NCI-H2171 (cell line): ENCODE results near the gene PSEN1.
A peak's percentile ranks its signal among the peaks of the same experiment; 100 is the strongest.

Experiments used
- DNase-seq: peaks from one replicate; lab custom pipeline; 2025; lab: John Stamatoyannopoulos, UW

Gene PSEN1

DNA sequence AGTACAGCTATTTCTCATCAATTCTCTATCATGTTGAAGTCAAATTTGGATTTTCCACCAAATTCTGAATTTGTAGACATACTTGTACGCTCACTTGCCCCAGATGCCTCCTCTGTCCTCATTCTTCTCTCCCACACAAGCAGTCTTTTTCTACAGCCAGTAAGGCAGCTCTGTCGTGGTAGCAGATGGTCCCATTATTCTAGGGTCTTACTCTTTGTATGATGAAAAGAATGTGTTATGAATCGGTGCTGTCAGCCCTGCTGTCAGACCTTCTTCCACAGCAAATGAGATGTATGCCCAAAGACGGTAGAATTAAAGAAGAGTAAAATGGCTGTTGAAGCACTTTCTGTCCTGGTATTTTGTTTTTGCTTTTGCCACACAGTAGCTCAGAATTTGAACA, 83.8 kb downstream of the PSEN1 start:
- no peak for DNase-seq

DNA sequence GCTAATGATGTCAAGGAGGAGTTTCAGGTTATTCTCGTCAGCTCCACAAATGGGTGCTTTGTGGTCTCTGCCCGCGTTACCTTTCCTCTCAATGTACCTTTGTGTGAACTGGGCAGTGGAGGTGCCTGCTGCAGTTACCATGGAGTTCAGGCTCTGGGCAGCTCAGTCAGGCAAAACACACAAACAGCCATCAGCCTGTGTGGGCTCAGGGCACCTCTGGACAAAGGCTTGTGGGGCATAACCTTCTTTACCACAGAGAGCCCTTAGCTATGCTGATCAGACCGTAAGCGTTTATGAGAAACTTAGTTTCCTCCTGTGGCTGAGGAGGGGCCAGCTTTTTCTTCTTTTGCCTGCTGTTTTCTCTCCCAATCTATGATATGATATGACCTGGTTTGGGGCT, 84.3 kb downstream of the PSEN1 start:
- no peak for DNase-seq

DNA sequence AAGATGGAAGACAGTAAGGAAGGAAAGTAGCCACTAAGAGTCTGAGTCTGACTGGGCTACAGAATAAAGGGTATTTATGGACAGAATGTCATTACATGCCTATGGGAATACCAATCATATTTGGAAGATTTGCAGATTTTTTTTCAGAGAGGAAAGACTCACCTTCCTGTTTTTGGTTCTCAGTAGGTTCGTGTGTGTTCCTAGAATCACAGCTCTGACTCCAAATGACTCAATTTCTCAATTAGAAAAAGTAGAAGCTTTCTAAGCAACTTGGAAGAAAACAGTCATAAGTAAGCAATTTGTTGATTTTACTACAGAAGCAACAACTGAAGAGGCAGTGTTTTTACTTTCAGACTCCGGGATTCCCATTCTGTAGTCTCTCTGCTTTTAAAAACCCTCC, 85.6 kb downstream of the PSEN1 start:
- DNase-seq: no peak

DNA sequence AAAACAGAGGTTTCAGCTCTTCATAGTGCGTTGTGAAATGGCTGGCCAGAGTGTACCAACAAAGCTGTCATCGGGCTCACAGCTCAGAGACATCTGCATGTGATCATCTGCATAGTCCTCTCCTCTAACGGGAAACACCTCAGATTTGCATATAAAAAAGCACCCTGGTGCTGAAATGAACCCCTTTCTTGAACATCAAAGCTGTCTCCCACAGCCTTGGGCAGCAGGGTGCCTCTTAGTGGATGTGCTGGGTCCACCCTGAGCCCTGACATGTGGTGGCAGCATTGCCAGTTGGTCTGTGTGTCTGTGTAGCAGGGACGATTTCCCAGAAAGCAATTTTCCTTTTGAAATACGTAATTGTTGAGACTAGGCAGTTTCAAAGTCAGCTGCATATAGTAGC, 86.7 kb downstream of the PSEN1 start:
- DNase-seq: no peak

DNA sequence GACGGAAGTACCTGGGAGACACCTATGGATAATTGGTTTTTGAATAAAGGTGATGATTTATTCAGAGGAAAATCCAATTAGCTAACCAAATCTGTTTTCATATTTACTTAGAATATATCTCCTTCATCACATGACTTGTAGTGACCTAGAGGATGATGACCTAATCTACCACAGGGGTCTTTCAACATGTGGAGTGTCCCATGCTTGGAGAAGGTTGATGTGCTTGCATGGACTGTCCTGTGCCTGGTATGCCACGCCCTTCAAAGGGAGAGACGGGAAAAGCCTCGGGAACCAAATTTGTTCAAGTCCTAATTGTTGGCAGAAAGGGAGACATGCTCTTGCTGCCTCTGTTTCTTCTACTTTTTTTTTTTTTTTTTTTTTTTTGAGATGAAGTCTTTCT, 89.2 kb downstream of the PSEN1 start:
- no peak for DNase-seq

DNA sequence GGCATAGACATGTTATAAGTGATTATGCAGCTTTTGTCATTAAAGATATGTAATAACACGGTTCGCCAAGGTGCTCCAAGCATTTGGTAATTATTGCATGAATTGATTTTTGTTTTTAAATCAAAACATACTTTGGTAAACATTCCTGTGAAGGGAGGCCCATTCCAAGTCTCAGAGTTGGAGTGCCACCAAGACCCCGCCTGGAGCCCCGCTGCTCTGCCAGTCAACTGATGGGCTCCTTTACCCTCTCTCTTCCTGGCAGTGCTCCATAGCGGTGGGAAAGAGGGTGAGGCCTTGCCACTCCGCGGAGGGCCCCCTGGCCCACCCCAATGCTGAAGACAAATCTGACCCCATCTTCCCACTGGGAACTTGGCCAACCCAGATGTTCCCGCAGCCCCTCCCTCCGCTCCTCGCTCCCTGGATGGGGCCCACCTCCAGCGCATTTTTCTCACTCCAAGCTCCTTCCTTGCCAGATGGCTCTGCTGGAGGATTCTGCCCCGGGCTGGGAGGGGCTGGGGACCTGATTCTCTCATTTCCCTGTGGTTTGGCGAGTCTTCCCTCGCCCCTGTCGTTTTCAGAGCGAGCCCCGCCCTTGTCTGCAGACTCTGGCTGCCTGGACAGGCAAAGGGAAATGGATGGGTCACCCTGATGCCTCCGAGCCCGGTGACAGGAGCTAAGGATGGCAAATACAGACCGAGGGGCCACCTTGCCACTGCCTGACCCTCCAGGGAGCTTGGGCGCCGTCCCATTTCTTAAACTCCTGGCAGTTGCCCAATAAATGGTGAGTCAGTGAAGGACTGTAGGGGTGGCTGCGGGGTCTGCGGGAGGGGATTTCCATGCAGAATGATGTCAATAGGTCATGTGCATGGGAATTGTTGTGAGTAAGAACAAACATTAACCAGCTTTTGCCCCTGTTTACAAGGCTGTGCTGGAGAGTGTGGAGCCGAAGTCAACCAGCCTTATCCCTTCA, 91.8 kb downstream of the PSEN1 start:
- DNase-seq: peak; percentile 93

DNA sequence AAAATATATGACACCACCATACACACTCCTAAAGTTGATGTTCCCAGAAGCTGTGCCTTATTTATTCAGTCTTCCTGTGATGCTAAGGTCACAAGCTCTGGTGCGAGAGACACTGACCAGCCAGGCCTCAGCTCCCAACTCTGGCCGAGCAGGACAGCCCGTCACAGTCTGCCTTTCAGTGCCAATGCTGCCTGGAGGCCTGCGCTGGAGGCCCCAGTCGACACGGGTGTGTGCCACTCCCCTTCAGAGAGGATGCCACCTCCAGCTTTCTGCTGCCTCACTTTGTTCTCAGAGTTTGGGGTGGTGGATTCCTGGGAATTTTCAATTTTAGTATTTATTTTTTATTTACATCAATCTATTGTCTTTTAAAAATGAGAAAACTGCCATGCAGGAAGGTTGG, 93.7 kb downstream of the PSEN1 start:
- no peak for DNase-seq

DNA sequence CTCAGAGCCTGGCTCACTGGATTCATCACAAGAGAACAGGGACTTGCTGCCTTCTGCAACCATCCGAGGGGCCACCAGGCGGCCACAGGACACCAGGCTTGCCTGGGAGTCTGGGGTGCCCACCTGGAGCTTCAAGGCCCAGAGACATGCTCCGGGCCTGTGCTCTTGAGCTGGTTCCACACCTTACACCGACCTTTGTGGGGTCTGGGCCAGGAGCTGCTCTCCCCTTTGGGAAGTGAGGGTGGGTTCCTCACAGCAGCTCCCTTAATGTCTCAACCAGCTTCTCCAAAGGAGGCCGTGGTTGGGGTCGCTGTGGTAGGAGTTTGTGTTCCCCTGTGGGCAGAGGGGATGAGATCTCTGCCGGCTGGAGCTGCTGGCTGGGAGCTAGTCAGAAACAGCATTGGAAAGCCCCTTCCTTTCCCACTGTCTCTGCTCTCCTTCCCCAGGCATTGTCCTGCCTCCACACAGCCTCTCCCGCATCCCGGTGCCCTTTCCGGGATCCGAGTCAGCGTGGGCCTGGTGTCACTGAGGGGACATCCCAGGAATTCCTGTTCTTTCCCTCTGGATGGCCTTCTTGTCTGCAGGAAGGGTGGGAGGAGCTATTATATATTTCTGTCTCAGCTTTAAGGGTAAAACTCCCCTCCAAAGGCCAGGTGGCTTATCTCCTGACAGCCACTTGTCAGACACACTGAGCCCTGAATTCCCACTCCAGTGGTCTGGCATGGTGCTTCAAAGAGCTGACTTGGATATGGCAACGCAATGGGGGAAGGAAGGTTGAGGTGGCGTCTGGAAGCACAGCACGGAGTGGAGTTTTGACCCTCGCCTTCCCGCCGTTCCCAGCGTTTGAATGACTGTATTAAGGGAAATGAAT, 95.9 kb downstream of the PSEN1 start:
- no peak for DNase-seq

DNA sequence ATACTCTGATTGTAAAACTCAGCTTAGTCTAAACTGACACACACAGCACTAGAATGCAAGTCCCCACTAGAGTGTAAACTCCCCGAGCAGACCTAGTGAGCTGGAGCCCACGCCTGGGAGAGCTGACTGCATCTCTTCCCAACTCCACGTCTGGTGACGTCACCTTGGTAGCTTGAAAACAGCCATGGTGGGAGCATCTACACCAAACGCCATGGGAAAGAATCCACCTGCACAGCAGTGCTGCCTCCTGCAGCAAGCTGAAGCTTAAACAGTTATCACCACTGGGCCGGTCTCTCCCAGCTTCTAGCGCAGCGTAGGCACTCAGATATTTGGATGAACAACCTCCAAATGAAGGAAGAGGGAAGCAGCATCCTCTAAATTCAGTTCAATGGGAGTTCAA, 96.7 kb downstream of the PSEN1 start:
- DNase-seq: no peak

DNA sequence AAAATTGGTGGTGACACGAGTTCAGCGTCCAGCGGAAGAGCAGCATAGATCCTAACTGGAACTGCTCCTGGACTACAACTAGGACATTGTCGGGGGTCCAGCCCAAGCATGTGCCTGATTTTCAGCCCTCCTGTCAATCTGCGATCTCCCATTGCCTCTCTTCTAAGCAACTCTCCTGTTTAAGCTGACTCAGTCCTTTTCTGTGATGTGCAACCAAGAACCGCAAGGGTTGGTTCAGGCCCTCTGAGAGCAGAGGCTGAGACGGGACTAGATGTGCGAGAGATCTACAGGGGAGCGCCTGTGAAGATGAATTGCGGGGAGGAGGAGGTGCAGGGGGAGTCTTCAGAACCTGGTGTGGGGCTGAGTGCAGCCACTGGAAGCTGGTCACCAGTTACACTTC, 97.3 kb downstream of the PSEN1 start:
- DNase-seq: no peak

DNA sequence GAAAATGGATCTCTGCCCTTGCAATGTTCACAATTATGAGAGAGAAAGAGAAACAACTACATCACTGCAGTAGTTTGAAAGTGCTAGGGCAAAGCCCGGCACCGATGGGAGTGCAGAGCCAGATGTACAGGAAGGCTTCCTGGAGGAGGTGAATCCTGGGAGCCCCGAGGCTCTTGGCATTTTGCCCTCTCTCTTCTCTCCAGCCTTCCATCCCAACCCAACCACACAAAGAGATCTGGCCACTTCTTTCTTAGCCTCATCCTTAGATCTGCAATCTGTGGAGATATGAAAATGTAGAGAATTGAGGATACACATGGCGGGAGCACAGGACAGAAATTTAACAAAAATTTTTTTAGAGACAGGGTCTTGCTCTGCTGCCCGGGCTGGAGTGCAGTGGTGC, 97.7 kb downstream of the PSEN1 start:
- DNase-seq: no peak

DNA sequence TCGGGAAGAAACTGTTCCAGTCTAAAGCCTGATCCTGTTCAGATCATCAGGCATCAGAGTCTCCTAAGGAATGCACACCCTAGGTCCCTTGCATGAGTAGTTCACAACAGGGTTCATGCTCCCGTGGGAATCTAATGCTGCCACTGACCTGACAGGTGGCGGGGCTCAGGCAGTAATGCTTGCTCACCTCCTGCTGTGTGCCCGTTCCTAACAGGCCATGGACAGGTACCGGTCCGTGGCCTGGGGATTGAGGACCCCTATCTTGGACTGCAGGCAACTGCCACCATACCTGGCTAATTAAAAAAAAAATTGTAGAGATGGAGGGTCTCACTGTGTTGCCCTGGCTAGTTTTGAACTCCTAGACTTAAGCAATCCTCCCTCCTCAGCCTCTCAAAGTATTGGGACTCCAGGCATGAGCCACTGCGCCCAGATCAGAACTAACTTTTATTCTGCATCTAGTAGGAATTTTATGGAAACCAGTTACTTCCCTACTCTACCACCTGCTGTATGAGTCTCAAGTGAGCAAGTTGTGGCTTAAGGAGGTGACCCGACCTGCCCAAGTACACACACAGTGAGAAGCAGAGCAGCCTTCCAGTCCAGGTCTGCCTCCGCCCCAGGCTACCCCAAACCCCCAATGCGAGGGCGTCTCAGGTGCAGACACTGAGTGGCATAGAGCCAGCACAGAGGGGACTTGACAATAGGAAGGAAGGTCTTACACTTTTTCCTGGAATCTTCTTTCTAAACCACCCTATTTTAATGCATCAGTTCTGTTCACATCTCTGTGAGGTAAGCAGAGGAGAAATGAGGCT, 98.5 kb downstream of the PSEN1 start:
- no peak for DNase-seq

DNA sequence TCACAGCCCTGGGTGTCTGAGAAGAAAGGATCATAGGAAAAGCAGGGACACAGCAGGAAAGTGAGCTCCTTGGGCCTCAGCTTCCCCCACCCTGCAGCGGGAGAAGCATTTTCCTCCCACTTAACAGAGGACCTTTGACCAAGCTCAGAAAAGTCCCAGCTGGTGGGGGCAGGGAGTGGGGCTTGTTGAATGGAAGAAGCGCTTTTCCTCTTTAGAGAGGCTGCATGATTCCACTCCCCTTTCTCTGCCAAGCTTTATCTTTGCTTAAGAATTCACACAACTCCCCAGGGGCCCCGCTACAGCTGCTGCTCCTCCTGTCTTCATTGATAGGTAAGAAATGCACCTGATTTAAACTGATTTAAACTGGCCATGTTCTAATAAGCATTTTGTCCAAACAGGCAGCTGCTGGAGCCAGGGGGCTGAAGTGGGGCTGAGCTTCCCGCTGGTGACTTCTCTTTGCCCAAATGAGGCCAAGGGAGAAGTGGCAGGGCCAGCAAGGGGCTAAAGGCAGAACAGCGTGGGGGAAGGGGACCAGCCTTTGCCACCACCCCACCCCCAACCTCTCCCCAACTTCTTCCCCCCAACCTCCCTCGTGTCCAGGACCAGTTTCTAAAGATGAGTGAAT, 99.3 kb downstream of the PSEN1 start:
- peak; percentile 89 for DNase-seq

DNA sequence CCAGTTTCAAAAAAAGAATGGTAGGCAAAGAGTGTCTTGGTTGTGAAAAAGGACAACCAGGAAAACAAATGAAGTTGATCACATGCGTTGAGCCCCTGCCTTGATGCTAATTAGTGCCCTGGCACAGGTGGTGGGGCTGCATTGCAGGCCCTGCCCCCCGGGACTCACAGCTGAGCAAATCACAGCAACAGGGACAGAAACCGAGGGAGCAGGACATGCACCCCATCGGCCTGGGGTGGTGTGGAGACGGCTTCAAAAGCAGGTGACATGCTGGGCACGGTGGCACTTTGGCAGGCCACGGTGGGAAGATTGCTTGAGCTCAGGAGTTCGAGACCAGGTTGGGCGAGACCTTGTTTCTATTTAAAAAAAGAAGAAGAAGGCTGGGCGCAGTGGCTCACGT, 99.8 kb downstream of the PSEN1 start:
- no peak for DNase-seq

DNA sequence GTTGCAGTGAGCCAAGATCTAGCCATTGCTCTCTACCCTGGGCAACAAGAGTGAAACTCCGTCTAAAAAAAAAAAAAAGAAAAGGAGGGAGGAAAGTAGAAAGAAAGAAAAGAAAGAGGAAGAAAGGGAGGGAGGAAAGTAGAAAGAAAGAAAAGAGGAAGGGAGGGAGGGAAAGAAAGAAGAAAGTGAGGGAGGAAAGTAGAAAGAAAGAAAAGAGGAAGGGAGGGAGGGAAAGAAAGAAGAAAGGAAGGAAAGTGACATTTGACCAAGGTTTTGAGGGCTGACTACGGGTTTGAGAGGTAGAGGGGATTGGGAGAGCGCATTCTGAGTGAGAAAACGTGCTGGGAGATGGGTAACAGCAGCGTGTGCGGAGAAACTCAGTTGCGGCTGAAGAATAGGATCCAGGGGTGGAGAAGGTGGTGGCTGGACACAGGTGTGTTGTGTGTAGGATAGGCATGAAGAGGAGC, 100.5 kb downstream of the PSEN1 start:
- DNase-seq: no peak

DNA sequence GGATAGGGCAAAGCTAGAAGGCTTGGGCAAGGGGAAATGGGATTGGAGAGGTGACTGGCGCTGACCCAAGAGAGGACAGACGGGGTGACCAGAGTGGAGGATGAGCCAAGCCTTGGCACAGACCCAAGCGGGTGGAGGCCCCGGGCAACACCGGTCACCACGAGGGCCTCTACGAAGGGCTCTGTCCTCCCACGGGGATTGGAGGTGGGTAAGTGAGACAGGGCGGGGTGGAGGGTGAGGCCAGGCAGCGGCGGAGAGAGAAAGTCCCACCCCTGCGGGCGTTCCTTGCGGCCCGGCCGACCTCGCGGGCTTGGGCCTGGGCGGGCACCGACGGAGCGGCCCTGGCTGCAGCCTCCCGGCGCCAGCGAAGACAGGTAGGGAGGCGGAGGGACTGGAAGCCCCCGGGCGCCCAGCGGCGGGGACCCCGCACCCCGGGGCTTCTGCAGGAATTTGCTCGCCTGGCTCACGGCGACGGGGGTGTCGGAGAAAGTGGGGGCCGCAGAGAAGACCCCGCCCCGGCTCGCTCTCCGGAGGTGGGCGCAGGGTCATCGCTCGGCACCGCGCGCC, 101.0 kb downstream of the PSEN1 start, which contains the start of gene PAPLN:
Gene PAPLN (plus strand): TSS at position 288 of the 567 bp plus-strand sequence. CDS start 2,273 bp downstream, outside the sequence.
- DNase-seq: no peak

DNA sequence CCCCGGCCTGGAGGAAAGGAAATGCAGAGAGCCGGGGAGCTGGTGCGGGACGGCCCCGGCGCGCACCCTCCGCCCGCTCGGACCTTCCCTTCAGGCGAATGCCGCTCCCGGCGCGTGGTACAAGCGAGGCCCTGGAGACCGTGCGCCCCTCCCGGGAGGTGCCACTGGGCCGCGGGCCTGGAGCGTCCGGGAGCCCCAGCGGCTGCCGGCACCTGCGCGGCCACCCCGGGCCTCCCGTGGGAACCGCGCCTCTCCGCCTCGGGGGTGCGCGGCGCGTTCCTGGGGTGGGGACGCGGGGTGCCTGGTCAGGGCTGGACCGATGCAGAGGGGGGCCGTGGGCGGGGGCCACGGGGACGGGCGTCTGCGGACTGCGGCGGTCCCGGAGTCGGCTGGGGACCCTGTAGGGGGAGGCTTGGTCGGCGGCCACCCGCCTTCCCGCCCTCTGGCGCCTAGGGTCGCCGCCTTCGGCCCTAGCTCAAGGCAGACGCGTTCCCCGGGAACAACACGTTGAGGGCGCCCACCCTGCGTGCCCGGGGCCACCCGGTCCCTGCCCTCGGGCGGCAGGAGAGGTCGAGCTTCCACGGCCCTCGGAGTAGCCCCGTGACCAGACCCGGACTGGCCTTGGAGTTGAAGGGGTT, 101.6 kb downstream of the PSEN1 start:
- DNase-seq: no peak

DNA sequence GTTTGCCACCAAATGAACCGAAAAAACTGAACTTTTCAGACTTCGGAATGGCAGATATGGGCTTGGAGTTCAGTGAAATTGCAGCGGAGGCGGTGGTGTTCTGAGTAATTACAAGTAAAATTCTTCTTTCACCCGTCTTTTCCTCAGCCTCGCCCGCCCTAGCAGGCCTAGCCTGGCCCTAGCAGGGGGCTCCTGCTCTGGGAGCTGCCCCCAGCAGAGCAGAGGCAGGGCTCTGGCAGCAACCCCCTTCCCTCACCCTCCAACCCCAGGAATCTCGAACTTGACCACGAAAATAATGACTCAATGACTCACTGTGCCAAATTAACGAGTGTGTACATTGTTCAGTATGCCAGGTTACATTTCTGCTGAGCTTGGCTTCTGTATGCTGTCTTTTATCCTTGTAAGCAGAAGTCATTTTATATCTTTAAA, 102.1 kb downstream of the PSEN1 start:
- no peak for DNase-seq

DNA sequence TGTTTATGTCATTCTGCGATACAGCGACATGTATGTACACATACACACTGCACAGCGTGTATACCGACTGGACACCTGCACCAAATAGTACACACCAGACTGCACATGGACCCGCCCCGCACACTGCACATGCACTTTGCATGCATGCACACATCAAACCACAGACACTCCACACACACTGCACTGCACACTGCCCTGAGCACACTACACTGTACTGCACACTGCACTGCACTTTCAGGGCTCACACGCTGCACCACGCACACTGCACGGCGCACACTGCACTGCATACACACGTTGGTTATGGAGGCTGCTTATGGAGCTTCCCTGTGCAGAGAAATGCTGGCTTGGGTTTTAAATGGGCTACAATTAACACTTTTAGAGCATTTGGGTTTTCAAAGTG, 102.6 kb downstream of the PSEN1 start:
- DNase-seq: no peak

DNA sequence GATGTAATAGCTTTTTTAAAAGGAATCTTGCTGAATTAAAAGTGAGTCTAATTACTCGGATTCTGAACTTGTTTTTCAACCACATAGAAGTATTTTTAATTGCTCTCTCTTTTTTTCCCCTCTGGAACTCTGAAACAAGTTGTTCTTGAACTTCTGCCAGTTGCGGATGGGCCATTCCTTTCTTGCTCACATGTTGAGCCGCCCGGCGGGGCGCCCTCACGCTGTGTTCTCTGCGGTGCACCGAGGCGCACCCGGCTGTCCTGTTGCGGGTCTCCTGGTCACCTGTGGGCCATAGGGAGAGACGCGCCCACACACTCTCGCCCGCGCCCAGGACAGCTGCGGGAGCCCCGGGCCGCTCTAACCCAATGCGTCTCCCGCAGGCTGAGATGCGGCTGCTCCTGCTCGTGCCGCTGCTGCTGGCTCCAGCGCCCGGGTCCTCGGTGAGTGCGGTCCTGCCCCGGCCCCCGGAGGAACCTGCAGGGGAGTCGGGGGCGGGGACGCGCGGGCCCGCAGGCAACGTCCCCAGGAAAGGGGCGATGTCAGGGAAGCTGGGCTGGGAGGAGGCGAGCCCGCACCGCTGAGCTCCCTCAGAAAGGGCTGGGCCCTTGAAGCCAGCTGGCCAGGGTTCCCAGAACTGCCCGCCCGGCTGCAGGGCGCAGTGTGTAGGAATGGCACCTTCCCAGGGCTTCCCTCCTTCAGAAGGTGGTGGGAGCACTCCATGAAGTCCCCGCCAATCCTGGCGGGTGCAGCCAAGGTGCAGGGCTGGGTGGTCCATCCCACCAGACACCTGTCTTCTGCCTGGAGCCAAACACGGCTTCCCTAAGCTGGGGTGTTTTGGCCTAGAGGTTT, 103.3 kb downstream of the PSEN1 start:
- no peak for DNase-seq
